Testis (tissue), 2 donors: Measurements from ENCODE around the gene ERVMER34-1.

ENCODE experiments used
- CTCF ChIP-seq, 3 experiments: fragments of 450-650 bp in 2 of 3; fragments of 200-600 bp in 1 of 3; sonication (generic) in 1 of 3; IDR thresholded peaks; one replicate each; pipeline ENCODE4 v1.5.1; 2016 to 2019; ENCODE audit warnings: antibody characterized with exemption in 3 of 3, mild to moderate bottlenecking in 2 of 3, moderate library complexity in 1 of 3
- POLR2A ChIP-seq: fragments of 450-650 bp; IDR thresholded peaks from one replicate; pipeline ENCODE4 v1.6.1; 2017; ENCODE audit warnings: antibody characterized with exemption, mild to moderate bottlenecking, moderate library complexity

GRCh38 chr4:52750819-52751486 is at the start of gene ERVMER34-1:
- TF ChIP-seq CTCF (IDR thresholded peaks at IDR 0.05): no peak
- TF ChIP-seq POLR2A: no peak
